GM12878 (cell line): Measurements from ENCODE around the gene TNIP3.

Experiments
- CTCF ChIP-seq, 3 experiments: IDR thresholded peaks in 2 of 3; conservative IDR thresholded peaks in 1 of 3; 2 replicates each; pipeline ENCODE4 v1.5.1; 2011; ENCODE audit warnings: low read depth in 3 of 3, low read length in 3 of 3, mild to moderate bottlenecking in 3 of 3, control low read depth in 2 of 3, moderate library complexity in 2 of 3, inconsistent platforms in 1 of 3, mixed read lengths in 1 of 3; ENCODE audit not compliant: control insufficient read depth in 2 of 3, insufficient read depth in 1 of 3; ENCODE audit errors: extremely low read depth in 1 of 3
- EGR1 ChIP-seq, 2 experiments: IDR thresholded peaks; 1 replicate in 1 of 2; 2 replicates in 1 of 2; pipeline ENCODE4 v1.6.1; 2011 to 2012; ENCODE audit warnings: low read depth in 2 of 2, low read length in 2 of 2, borderline replicate concordance in 1 of 2, mild to moderate bottlenecking in 1 of 2, moderate library complexity in 1 of 2
- EZH2 ChIP-seq: IDR thresholded peaks from 2 replicates; pipeline ENCODE4 v1.6.1; 2012; ENCODE audit warnings: low read depth, mild to moderate bottlenecking, control low read depth, inconsistent platforms, low read length, borderline replicate concordance; ENCODE audit not compliant: control insufficient read depth
- MYC ChIP-seq: IDR thresholded peaks from 2 replicates; pipeline ENCODE4 v1.6.1; 2011; ENCODE audit warnings: mild to moderate bottlenecking, low read length, moderate library complexity, inconsistent platforms; ENCODE audit not compliant: insufficient read depth, insufficient replicate concordance, insufficient read length, severe bottlenecking
- NR2C1 ChIP-seq: fragments of 450-650 bp; IDR thresholded peaks from 2 replicates; pipeline ENCODE4 v1.6.1; 2017; ENCODE audit warnings: antibody characterized with exemption, mild to moderate bottlenecking, moderate library complexity
- POLR2A ChIP-seq: IDR thresholded peaks from 2 replicates; pipeline ENCODE4 v1.6.1; 2011; ENCODE audit warnings: low read depth, mild to moderate bottlenecking, low read length
- SMC3 ChIP-seq: IDR thresholded peaks from 2 replicates; pipeline ENCODE4 v1.6.1; 2011; ENCODE audit warnings: low read length, improper control_type of control experiment, borderline replicate concordance
- TAF1 ChIP-seq: IDR thresholded peaks from 2 replicates; pipeline ENCODE4 v1.6.1; 2011; ENCODE audit warnings: mild to moderate bottlenecking, low read depth, low read length, borderline replicate concordance
- ZNF274 ChIP-seq: IDR thresholded peaks from one replicate; pipeline ENCODE4 v1.8.0; 2011; ENCODE audit not compliant: insufficient read length, insufficient read depth

GRCh38 chr4:121114756-121115155 is 49.4 kb downstream of the TNIP3 start:
- no peak for TF ChIP-seq CTCF (IDR thresholded peaks at IDR 0.05 in 2 of 3, conservative IDR thresholded peaks at IDR 0.05 in 1 of 3; ENCODE audit: control insufficient read depth in 2 of 3, extremely low read depth in 1 of 3, insufficient read depth in 1 of 3, low read depth in 3 of 3, low read length in 3 of 3)
- TF ChIP-seq MYC, result no peak
- no peak for TF ChIP-seq EZH2
- TF ChIP-seq TAF1, result no peak
- no peak for TF ChIP-seq EGR1 (IDR thresholded peaks at IDR 0.05; ENCODE audit: borderline replicate concordance in 1 of 2, low read depth in 2 of 2, low read length in 2 of 2)
- TF ChIP-seq NR2C1, result no peak
- no peak for TF ChIP-seq POLR2A
- TF ChIP-seq ZNF274, result no peak
- no peak for TF ChIP-seq SMC3
